Keratinocyte (primary cell): ENCODE measurements around the gene TSPAN18.

ENCODE experiments used
- EZH2 ChIP-seq: IDR thresholded peaks from one replicate; pipeline ENCODE4 v1.6.1; 2012; ENCODE audit warnings: inconsistent platforms, mild to moderate bottlenecking, low read length, moderate library complexity
- TF ChIP-seq, protein P1 (sequence below), 3 experiments: IDR thresholded peaks in 1 of 3; conservative IDR thresholded peaks in 1 of 3; optimal IDR thresholded peaks in 1 of 3; 2 replicates in 2 of 3; 3 replicates in 1 of 3; pipeline versions ENCODE3 to v1.5.1; 2011; ENCODE audit warnings: low read length in 3 of 3, mild to moderate bottlenecking in 3 of 3, moderate library complexity in 2 of 3, control low read depth in 1 of 3, inconsistent platforms in 1 of 3; ENCODE audit not compliant: insufficient read depth in 2 of 3; ENCODE audit errors: extremely low read depth in 1 of 3

DNA sequence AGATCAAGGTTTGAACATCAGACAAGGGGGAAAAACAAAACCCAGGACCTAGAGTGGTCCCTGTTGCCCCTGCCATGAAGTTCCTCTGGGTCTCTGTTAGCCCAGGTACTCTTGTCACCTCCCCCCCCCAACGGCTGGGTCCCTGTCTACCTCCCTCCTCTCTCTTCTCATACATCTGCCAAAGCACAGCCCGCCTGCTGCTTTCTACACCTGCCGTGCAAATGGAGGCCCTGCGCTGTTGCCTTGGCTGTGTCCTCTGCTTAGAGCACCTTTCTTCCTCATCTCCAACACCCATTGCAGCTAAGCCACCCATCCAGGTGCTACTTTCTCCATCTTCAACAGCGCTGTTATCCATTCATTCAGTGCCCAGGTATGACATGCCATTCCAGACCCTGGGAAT is 124.7 kb downstream of the TSPAN18 start:
- TF ChIP-seq, protein P1, sequence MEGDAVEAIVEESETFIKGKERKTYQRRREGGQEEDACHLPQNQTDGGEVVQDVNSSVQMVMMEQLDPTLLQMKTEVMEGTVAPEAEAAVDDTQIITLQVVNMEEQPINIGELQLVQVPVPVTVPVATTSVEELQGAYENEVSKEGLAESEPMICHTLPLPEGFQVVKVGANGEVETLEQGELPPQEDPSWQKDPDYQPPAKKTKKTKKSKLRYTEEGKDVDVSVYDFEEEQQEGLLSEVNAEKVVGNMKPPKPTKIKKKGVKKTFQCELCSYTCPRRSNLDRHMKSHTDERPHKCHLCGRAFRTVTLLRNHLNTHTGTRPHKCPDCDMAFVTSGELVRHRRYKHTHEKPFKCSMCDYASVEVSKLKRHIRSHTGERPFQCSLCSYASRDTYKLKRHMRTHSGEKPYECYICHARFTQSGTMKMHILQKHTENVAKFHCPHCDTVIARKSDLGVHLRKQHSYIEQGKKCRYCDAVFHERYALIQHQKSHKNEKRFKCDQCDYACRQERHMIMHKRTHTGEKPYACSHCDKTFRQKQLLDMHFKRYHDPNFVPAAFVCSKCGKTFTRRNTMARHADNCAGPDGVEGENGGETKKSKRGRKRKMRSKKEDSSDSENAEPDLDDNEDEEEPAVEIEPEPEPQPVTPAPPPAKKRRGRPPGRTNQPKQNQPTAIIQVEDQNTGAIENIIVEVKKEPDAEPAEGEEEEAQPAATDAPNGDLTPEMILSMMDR (optimal IDR thresholded peaks at IDR 0.05 in 1 of 3, IDR thresholded peaks at IDR 0.05 in 1 of 3, conservative IDR thresholded peaks at IDR 0.05 in 1 of 3; ENCODE audit: extremely low read depth in 1 of 3, insufficient read depth in 2 of 3, low read length in 3 of 3) = no peak
- no peak for TF ChIP-seq EZH2
